GM10248 (cell line): ENCODE measurements around the gene KRTAP12-2.
"Not testable (repeated sequence)": the region's sequence is repeated elsewhere in the genome, so short reads cannot be mapped to it uniquely, and the experiment has no call there.

Source experiments
- CTCF ChIA-PET: fragments of 300-600 bp; sonication (Branson Sonifier 250); formaldehyde crosslinking; extraction: SDS; loops from one replicate; lab custom pipeline; 2021; ENCODE audit warnings: antibody characterized with exemption; lab: Yijun Ruan, JAX
- POLR2A ChIA-PET: fragments of 350-650 bp; sonication (Branson Sonifier 250); formaldehyde crosslinking; extraction: SDS; loops from one replicate; lab custom pipeline; 2020; ENCODE audit warnings: antibody characterized with exemption; lab: Yijun Ruan, JAX
- DNase-seq: peaks from one replicate; pipeline ENCODE4 v3.0.0; 2012; ENCODE audit errors: extremely low spot score
- TF ChIP-seq, protein P1 (sequence below): IDR thresholded peaks from 2 replicates; pipeline ENCODE4 v1.5.1; 2012; ENCODE audit warnings: mild to moderate bottlenecking, low read depth; ENCODE audit errors: extremely low read depth, missing control alignments, control extremely low read depth

The KRTAP12-2 gene

DNA sequence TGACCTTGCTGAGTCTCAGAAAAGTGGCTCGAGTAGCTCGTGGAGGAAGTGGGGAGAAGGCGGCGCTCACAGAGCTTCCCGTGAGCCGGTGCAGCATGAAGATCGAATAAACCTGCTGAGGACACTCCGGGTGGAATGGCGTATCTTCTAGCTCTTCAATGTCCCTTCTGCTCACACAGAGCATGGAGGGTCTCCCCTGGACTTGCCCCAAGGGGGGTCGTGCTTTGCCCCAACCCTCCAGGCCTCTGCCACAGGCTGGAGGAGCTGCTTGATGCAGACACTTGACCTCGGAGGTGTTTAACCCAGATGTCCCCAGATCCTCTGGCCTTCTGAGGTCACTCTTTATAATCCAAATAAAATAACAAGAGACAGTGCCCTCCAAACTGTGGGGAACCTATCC is 28.0 kb upstream of the KRTAP12-2 start:
- POLR2A ChIA-PET: no interaction called here
- TF ChIP-seq, protein P1, sequence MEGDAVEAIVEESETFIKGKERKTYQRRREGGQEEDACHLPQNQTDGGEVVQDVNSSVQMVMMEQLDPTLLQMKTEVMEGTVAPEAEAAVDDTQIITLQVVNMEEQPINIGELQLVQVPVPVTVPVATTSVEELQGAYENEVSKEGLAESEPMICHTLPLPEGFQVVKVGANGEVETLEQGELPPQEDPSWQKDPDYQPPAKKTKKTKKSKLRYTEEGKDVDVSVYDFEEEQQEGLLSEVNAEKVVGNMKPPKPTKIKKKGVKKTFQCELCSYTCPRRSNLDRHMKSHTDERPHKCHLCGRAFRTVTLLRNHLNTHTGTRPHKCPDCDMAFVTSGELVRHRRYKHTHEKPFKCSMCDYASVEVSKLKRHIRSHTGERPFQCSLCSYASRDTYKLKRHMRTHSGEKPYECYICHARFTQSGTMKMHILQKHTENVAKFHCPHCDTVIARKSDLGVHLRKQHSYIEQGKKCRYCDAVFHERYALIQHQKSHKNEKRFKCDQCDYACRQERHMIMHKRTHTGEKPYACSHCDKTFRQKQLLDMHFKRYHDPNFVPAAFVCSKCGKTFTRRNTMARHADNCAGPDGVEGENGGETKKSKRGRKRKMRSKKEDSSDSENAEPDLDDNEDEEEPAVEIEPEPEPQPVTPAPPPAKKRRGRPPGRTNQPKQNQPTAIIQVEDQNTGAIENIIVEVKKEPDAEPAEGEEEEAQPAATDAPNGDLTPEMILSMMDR: no peak
- CTCF ChIA-PET: no interaction called here
- DNase-seq: no peak

DNA sequence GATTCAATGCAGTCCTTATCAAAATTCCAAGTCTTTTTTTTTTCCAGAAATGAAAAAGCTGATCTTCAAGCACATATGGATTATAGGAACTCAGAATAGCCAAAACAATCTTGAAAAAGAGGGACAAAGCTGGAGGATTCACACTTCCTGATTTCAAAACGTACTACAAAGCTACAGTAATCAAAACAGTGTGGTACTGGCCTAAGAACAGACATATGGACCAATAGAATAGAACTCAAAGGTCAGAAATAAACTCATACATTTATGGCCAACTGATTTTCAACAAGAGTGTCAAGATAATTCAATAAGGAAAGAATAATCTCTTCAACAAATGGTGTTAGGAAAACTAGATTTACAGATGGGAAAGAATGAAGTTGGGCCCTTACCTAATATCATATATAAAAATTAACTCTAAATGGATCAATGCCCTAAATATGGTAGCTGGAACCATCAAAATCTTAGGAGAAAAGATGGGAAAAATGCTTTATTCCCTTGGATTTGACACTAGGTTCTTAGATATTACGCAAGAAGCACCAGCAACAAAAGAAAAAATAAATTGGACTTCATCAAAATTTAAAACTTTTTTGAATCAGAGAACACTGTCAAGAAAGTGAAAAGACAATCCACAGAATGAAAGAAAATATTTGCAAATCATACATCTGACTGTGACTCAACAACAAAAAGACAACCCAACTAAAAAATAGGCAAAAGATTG is 26.2 kb upstream of the KRTAP12-2 start:
- DNase-seq: no peak
- TF ChIP-seq, protein P1: no peak
- POLR2A ChIA-PET: no interaction called here
- CTCF ChIA-PET: interaction anchor here (1.1 kb wide), 1 partner anchor 9 kb away, joined by 3 read pairs; no protein-coding TSS in a partner anchor

DNA sequence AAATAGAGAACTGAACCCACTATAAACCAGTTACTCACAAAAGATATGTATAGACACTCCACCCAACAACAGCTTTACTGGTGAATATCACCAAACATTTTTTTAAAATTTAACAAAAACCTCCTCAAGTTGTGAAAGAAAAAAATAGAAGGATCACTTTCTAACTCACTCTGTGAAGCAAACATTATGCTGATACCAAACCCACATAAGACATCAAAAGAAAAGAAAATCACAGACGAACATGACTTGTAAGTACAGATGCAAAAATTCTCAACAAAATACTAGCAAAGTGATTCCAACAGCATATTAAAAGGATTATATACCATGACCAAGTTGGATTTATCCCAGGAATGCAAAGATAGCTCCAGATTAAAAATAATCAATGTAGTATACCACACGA is 25.0 kb upstream of the KRTAP12-2 start:
- CTCF ChIA-PET: no interaction called here
- DNase-seq: no peak
- TF ChIP-seq, protein P1: no peak
- POLR2A ChIA-PET: no interaction called here

DNA sequence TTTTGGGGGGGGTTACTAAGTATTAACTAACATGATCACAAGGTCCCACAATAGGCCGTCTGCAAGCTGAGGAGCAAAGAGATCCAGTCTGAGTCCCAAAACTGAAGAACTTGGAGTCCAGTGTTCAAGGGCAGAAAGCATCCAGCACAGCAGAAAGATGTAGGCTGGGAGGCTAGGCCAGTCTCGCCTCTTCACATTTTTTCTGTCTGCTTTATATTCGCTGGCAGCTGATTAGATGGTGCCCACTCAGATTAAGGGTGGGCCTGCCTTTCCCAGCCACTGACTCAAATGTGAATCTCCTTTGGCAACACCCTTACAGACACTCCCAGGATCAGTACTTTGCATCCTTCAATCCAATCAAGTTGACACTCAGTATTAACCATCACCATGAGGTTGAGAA is 23.0 kb upstream of the KRTAP12-2 start:
- POLR2A ChIA-PET, DNase-seq: not testable (repeated sequence)
- CTCF ChIA-PET: interaction anchor here (1.6 kb wide), 1 partner anchor 53 kb away, joined by 3 read pairs; no protein-coding TSS in a partner anchor

DNA sequence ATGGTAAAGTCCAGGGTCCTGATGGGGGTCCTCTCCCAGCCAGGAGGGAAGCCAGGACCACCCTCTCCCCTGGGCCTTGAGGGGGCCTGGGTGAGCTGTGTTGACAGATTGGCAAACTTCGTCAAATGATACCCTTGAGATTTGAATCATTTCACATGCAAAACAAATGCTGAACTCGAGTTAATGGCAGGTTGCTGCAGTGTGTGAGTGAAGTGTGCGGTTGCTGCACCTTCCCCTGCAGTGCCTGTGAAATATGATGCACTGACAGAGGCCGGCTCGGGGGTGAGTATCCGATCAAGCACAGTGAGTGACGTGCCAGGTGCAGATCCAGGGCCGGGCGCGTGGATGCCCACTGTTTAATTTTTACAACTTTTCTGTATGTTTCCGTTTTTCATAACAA is 20.9 kb upstream of the KRTAP12-2 start:
- ChIA-PET CTCF (no interaction called here), POLR2A (no interaction called here)
- TF ChIP-seq, protein P1: no peak
- DNase-seq: no peak

DNA sequence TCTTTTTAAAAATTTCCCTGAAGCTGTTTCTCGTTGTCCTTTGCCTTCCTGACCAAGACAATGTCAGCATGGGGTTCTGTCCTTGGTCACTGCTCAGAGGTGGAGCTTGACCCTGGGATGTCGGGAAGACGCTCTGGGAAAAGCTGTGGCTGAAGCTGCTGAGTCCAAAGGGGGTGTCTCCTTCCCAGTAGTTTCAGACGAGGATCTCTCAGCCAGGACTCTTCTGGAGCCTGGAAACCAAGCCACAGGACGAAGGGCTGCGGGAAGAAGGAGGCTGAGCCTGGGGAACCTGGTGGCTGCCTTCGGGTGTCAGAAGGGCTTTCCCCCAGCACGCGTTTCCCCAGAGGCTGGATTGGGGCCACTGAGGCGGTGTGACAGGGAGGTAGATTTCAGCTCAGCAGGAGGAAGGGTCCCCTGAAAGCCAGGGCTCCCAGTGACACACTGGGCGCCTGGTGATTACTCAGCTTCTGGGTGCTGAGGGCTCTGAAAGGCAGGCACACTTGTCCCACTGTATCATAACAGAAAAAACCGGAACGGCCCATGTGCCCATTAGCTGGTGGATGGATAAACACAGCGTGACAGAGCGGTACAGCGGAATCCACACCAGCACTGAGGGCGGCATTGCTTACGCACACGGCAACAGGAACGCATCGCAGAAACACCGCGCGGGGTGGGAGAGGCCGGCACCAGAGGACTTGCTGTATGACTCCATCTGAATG is 20.3 kb upstream of the KRTAP12-2 start:
- DNase-seq: no peak
- TF ChIP-seq, protein P1: no peak
- CTCF ChIA-PET: interaction anchor here (1.4 kb wide), 1 partner anchor 23 kb away, joined by 4 read pairs; no protein-coding TSS in a partner anchor
- POLR2A ChIA-PET: no interaction called here

DNA sequence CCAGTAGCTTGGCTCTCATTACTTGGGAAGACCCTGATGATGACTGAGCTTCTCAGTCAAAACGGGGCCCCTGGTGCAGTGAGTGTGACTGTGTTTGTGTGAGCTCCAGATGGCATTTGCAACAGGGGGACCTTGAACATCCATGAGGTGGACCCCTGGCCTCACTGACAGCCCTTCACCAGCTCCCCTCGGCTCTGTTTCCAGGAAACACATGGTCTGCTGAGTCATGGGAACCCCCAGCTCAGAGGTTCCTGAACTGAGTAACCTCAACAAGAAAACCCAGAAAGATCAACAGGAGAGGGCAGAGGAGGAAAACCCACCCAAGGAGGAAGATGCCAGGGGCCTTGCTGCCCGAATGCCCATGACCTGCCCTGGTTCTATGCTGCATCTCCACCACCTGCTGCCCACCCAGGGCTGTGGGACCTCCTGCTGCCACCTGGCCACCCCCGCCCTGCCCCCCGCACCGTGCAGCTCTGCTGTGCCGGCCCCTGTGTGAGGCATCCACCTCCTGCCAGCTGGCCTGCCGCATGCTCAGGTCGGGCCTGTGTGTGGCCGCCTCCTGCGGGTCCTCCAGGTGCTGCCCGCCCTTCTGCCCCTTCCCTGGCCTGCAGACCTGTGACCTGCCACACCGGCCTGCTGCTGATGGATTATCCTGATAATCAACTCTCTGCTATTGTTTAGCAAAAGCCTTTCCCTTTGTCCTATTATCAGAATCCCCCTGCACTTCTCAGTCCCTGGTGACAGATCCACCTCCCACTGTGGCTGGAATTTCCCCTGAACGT is 19.5 kb upstream of the KRTAP12-2 start:
- TF ChIP-seq, protein P1: no peak
- no peak for DNase-seq
- CTCF ChIA-PET: interaction anchor here (0.6 to 1.4 kb wide), 2 partner anchors 10 to 24 kb away, joined by 3 to 4 read pairs; no protein-coding TSS in a partner anchor
- POLR2A ChIA-PET: no interaction called here

DNA sequence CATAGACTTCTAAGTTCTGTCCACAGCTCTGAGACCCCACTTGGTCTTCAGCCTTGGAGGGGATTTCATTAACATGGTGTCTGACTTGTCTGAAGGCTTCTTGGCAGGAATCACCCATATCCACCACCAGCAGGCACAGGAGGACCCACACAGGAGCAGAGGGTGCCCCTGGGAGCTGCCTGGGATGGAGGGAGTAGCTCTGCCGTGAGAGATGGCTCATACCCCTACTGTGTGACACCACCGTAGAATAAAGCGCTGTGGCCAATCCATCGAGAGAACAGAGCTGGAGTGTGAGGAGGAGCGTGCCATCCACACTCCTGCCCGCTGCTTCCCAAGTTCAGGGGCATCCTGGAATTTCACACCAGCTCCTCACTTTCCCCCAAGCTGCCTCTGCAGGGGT is 18.3 kb upstream of the KRTAP12-2 start:
- DNase-seq, CTCF ChIA-PET, POLR2A ChIA-PET: not testable (repeated sequence)
